DOHH2 (cell line): Measurements from ENCODE around the gene LCE5A.

ENCODE experiments used
- H3F3A ChIP-seq: fragments of 200-600 bp; sonication (generic), shearing (Covaris generic); 2 replicates; pipeline ENCODE4 v1.6.0; 2016; ENCODE audit warnings: antibody characterized with exemption, mild to moderate bottlenecking; ENCODE audit not compliant: control insufficient read depth, insufficient read depth
- H3K27ac ChIP-seq: fragments of 200-600 bp; sonication (generic); 2 replicates; pipeline ENCODE4 v1.5.1; 2014; ENCODE audit warnings: low read depth, mild to moderate bottlenecking, low read length, moderate library complexity
- H3K27me3 ChIP-seq: fragments of 200-600 bp; sonication (generic); 2 replicates; pipeline ENCODE4 v1.6.1; 2014; ENCODE audit warnings: mild to moderate bottlenecking, low read length, mixed read lengths; ENCODE audit not compliant: control insufficient read depth
- H3K36me3 ChIP-seq: fragments of 200-600 bp; sonication (generic); 2 replicates; pipeline ENCODE4 v1.6.1; 2014; ENCODE audit warnings: mild to moderate bottlenecking, low read length, moderate library complexity, mixed read lengths; ENCODE audit not compliant: control insufficient read depth
- H3K4me1 ChIP-seq: fragments of 200-600 bp; sonication (generic); 2 replicates; pipeline ENCODE4 v1.6.1; 2014; ENCODE audit warnings: mild to moderate bottlenecking, low read length, mixed read lengths; ENCODE audit not compliant: control insufficient read depth
- H3K4me2 ChIP-seq: fragments of 200-600 bp; sonication (generic); 2 replicates; pipeline ENCODE4 v1.6.0; 2014; ENCODE audit warnings: mild to moderate bottlenecking, low read length, moderate library complexity
- H3K4me3 ChIP-seq: fragments of 200-600 bp; sonication (generic); 2 replicates; pipeline ENCODE4 v1.5.1; 2014; ENCODE audit warnings: mild to moderate bottlenecking, low read length, mixed read lengths
- H3K79me2 ChIP-seq: fragments of 200-600 bp; sonication (generic); 2 replicates; pipeline ENCODE4 v1.6.1; 2014; ENCODE audit warnings: mild to moderate bottlenecking, low read length, mixed read lengths; ENCODE audit not compliant: control insufficient read depth
- H3K9me2 ChIP-seq: fragments of 200-600 bp; sonication (generic); replicated peaks from 2 replicates; pipeline ENCODE4 v1.6.1; 2014; ENCODE audit warnings: mild to moderate bottlenecking, low read length, mixed read lengths; ENCODE audit not compliant: control insufficient read depth
- H3K9me3 ChIP-seq: fragments of 200-600 bp; sonication (generic); 2 replicates; pipeline ENCODE4 v1.6.1; 2014; ENCODE audit warnings: antibody characterized with exemption, low read length, mixed read lengths; ENCODE audit not compliant: control insufficient read depth, insufficient read depth
- H4K20me1 ChIP-seq: fragments of 200-600 bp; sonication (generic); 2 replicates; pipeline ENCODE4 v1.6.0; 2014; ENCODE audit warnings: low read depth, mild to moderate bottlenecking, antibody characterized with exemption, low read length, moderate library complexity; ENCODE audit not compliant: control insufficient read depth, insufficient read depth
- CTCF ChIP-seq: fragments of 200-600 bp; sonication (generic); IDR thresholded peaks from one replicate; pipeline ENCODE4 v1.5.1; 2014; ENCODE audit warnings: antibody characterized with exemption, mild to moderate bottlenecking, low read depth, low read length; ENCODE audit not compliant: poor library complexity, severe bottlenecking
- EZH2phosphoT487 ChIP-seq: fragments of 200-600 bp; sonication (generic); IDR thresholded peaks from 2 replicates; pipeline ENCODE4 v1.6.1; 2017; ENCODE audit warnings: borderline replicate concordance, mild to moderate bottlenecking, antibody characterized with exemption, low read length, moderate library complexity, mixed read lengths

LCE5A gene

GRCh38 chr1:152506899-152507498, 3.6 kb upstream of the LCE5A start:
- H3K27me3 ChIP-seq, result no peaks in the 10 kb centered on the region
- H3F3A ChIP-seq, result no peaks in the 10 kb centered on the region
- H3K79me2 ChIP-seq, result no peaks in the 10 kb centered on the region
- no peaks in the 10 kb centered on the region for H4K20me1 ChIP-seq
- H3K4me1 ChIP-seq, result no peaks in the 10 kb centered on the region
- H3K27ac ChIP-seq, result no peak overlapping the region
- no peak overlapping the region for H3K4me2 ChIP-seq
- TF ChIP-seq EZH2phosphoT487, result no peak
- no peak for TF ChIP-seq CTCF
- no peak overlapping the region for H3K4me3 ChIP-seq
- H3K9me3 ChIP-seq, result no peaks in the 10 kb centered on the region
- no peaks in the 10 kb centered on the region for H3K36me3 ChIP-seq
- no peaks in the 10 kb centered on the region for H3K9me2 ChIP-seq

- Histone ChIP-seq H3K4me1 (no peaks in the 10 kb centered on the region), H3K36me3 (no peaks in the 10 kb centered on the region), H3F3A (no peaks in the 10 kb centered on the region), H3K9me3 (no peaks in the 10 kb centered on the region), H3K27ac (no peak overlapping the region), H3K4me3 (no peak overlapping the region), H3K27me3 (no peaks in the 10 kb centered on the region), H3K9me2 (no peaks in the 10 kb centered on the region), H3K79me2 (no peaks in the 10 kb centered on the region), H4K20me1 (no peaks in the 10 kb centered on the region), H3K4me2 (no peak overlapping the region)
- no peak for TF ChIP-seq EZH2phosphoT487
- no peak for TF ChIP-seq CTCF
Measured at GRCh38 chr1:152511596-152511995, 993 bp downstream of the LCE5A start.

- H3K4me2 ChIP-seq, result no peak overlapping the region
- H3K9me2 ChIP-seq, result no peaks in the 10 kb centered on the region
- no peak overlapping the region for H3K27ac ChIP-seq
- TF ChIP-seq EZH2phosphoT487, result no peak
- TF ChIP-seq CTCF, result no peak
- no peaks in the 10 kb centered on the region for H3K36me3 ChIP-seq
- H3K27me3 ChIP-seq, result no peaks in the 10 kb centered on the region
- H3K9me3 ChIP-seq, result no peaks in the 10 kb centered on the region
- H3F3A ChIP-seq, result no peaks in the 10 kb centered on the region
- H3K4me3 ChIP-seq, result no peak overlapping the region
- no peaks in the 10 kb centered on the region for H3K4me1 ChIP-seq
- H4K20me1 ChIP-seq, result no peaks in the 10 kb centered on the region
- no peaks in the 10 kb centered on the region for H3K79me2 ChIP-seq
Measured at GRCh38 chr1:152513081-152513480, 2.5 kb downstream of the LCE5A start.
